NCI-H2107 treated with DMSO at 0.1 percent for 48 hours (cell line): Measurements from ENCODE around the gene SLC17A8.
A peak's percentile ranks its signal among the peaks of the same experiment; 100 is the strongest.

Experiments used
- DNase-seq: peaks from one replicate; lab custom pipeline; 2025; ENCODE audit not compliant: unreplicated experiment; lab: John Stamatoyannopoulos, UW

Gene SLC17A8

DNA sequence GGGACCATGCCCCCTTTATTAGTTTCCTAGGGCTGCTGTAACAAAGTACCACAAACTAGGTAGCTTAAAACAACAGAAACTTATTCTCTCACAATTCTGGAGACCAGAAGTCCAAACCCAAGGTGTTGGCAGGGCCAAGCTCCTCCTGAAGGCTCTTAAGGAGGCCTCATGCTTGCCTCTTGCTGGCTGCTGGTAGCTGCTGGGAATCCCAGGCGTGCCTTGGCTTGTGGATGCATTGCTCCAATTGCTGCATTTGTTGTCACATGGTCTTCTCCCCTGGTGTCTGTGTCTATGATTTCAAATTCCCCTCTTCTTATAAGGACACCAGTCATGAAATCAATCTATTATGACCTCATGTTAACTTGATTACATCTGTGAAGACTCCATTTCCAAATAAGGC, 11.2 kb downstream of the SLC17A8 start:
- DNase-seq = no peak

DNA sequence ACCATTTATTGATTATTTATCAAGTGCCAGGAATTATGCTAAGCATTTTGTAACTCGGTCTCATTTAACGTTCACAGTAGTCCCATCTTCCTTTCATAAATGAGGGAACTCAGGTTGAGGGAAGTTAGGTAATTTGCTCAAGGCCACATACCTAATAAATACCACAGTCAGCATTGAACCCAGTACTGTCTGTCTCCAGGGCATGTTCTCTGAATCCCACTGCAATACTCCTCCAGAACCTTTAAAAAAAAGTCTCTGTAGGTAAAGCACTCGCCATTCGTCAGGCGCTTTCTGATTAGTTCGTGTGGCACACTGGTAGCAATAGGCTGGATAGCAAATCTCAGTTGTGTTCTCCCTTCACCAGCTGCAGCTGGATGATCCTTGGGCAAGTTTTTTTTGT, 14.3 kb downstream of the SLC17A8 start:
- no peak for DNase-seq

DNA sequence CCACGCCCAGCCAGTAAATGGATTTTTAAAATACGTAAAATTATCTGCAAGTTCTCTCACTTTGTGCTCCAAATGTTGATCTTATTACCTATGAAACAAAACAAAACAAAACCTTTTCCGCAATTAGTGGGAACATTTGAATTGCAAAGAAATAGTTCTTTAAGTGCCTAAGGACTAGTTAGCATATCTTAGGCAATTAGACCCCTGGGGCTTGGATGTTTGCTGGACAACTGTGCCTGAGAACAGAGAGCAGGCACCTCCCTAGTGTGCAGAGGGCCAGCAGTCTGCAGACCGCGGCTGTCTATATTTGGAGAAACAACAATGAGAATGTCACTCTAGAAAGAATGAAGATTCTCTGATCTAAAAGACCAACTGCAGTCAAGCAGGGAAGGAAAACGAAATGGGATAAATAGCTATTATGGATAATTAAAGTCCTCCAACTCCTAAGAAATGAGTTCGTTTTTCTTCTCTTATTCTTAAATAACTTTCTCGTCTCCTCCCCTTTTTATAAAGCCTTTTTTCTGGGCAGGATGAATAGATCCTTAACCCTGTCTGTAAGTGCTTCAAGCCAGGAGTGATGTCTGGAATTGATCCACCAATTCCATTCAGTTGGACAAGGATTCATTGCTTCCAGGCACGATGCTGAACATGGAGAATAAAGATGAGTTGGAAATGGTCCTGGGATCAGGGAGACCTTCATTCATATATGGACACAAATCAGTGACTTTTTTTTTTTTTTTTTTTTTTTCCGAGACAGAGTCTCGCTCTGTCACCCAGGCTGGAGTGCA, 16.2 kb downstream of the SLC17A8 start:
- DNase-seq = no peak

DNA sequence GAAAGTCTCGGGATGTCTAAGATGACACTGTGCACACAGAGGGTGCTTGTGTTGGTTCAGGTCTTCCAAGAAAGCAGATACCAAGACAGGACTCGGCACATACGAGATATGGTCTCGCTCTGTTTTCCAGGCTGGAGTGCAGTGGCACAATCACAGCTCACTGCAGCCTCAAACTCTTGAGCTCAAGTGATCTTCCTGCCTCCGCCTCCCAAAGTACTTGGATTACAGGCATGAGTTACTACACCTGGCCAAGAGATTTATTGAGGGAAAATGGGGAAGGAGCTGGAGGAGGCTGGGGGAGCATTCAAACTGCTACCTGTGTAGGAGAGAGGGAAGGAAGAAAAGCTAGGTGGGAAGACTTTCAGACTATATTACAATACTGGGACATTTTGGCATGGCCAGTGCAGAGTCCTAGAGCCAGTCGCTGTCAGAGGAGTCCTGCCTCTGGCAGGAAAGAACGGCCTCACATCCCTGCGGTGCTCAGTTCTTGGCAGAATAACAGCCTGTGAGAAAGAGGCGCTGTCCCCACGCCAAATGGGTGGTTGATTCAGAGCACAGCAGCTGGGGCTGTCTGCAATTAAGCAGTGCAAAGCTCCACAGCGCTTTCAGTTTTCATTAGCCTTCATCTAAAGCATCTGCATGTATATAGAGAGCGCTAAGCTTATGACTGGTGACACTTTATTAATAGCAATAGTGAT, 18.3 kb downstream of the SLC17A8 start:
- peak; percentile 65 for DNase-seq

DNA sequence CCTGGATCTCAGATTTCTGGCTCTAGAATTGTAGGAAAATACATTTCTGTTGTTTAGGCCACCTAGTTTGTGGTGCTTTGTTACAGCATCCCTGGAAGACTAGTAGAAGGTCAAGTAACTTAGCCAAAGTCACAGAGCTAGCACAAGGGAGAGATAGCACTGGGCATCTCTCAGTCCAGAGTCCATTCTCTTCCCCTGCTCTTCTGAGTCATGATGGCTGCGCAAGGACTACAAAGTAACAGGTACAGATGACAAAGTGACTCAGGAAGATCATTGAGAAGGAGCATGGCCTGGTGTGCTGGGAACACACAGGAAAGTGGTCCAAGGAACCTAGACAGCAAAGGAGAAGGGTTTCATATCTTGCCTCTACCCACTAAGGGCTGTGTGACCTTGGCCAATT, 19.3 kb downstream of the SLC17A8 start:
- no peak for DNase-seq

DNA sequence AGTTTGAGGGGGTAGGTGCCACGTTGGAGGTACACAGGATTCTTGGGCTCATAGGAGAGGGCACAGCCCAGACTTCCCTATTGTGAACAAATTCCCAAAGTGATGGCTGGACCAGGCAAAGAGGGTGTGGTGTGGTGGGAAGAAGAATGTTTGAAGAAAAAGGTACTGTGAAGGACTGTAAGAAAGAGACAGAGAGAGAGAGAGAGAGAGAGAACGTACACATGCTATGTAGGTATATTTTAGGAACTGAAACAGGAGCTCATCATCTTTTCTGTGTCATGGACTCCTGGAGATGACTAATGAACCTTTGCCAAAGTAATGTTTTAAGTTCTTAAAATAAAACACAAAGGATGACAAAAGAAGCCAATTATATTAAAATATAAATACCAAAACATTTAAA, 24.5 kb downstream of the SLC17A8 start:
- no peak for DNase-seq

DNA sequence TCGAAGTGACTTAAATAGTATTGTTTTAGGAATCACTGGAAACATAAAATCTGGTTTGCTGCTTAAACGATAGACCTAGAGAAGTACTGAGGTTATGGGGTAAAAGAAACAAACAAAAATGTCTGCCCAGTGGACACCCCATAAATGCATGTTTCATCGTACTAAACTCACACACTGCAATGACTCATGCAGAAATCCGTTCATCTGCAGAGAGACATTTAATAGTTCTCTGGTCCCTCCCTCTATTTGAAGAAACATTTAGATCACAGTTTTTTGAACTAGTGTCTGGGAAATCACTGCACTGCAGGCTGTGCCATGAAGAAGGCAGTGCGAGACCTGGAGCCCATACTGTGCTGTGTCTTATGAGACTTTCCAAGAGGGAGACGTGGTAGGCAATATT, 25.5 kb downstream of the SLC17A8 start:
- DNase-seq = no peak

DNA sequence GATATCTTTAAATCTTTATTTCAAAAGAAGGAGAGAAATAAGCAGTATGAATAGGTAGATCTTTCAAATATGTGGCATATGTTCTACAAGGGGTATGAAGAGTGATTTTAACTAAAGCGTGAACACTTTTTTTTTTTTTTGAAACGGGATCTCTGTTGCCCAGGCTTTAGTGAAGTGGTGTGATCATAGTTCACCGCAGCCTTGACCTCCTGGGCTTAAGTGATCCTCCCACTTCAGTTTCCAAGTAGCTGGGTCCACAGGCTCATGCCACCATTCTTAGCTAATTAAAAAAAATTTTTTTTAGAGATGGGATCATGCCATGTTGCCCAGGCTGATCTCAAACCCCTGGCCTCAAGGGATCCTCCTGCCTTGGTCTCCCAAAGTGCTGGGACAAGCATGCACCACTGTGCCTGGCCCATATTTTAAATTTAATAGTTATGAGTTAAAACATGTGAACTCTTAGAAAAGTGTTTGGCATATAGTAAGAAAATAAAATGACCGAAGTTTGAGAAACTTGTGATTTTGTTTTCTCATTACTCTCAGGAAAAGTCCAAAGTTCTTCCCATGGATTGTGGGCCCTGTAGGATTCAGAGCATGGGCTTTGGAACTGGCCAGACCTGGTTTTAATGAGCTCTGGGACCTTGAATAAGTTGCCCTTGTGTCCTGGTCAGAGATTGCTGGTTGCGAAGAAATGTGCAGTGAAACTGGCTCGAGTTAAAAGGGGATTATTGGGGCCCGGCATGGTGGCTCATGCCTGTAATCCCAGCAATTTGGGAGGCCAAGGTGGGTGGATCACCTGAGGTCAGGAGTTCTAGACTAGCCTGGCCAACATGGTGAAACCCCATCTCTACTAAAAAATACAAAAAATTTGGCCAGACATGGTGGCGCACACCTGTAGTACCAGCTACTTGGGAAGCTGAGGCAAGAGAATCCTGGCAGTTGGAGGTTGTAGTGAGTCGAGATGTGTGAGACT, 27.0 kb downstream of the SLC17A8 start:
- DNase-seq = no peak

DNA sequence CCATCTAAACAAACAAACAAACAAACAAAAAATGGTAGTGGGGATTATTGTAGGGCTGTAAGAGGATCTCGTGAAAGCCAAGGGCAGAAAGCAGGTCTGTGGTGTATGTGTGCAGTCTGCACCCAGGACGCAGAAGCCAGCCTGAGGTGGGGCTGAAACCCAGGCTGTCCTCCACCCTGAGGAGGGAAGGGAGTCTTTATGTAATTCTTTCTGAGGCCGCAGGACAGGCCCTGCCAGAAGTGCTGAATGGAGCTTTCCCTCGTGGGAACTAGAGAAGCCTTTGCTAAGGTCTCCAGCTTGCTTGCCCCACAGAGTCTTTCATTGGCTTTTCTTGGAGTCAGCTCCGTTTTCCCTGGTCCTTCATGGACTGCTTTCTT, 27.7 kb downstream of the SLC17A8 start:
- DNase-seq = no peak

DNA sequence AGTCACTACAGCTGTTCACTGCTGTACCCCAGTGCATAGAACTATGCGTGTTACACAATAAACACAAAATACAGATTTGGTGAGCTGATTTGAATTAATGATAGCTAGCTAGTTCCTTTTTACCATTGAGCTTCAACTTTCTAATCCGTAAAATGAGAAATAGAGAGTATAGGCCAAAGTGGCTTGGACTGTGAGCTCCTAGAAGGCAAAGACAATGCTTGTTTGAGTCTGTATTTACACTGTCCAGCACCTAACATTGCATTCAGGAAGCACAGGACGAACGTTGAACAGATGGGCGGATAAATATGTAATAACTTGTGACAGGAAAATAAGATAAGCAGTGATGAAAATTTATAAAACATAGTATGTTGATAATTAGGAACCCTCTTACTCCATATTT, 31.5 kb downstream of the SLC17A8 start:
- no peak for DNase-seq

DNA sequence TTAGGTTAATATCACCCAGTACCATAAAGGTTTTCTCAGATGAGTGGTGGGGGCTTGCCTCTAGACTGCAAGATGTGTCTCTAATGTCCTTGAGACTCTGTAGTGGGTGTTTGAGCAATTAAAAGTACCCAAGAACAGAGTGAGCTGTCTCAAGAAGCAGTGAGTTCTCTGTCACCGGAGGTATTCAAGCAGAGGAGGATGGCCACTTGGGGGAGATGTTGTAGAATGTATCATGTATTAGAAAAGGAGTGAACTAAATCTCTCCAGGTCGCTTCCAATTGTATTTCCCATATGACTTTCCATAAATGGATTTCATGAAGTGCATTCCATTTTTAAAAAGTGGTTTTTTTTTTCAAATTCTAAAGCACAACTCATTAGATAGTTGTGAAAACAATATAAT, 35.0 kb downstream of the SLC17A8 start:
- no peak for DNase-seq

DNA sequence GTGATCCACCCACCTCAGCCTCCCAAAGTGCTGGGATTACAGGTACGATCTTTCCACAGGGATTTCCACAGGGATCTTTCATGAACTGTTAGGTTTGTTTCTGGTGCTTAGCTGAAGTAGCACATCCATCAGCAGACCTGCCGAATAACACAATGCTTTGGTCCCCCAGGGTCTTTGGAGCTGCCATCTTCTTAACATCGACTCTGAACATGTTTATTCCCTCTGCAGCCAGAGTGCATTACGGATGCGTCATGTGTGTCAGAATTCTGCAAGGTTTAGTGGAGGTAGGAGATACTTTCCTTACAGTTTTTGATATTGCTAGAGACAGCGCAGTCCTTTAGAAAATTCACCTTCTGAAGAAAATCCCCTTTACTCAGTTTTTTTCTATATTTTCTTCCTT, 36.3 kb downstream of the SLC17A8 start:
- DNase-seq = no peak

DNA sequence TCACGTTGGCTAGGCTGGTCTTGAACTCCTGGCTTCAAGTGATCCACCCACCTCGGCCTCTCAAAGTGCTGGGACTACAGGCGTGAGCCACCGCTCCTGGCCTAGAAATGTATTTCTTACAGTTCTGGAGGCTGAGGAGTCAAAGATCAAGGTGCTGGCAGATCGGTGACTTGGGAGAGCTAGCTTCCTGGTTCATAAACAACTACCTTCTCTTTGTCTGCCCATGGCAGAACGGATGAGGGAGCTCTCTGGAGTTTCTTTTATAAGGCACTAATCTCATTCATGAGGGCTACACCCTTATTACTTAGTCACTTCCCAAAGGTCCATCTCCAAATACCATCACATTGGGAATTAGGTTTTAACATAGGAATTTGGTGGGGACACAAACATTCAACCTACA, 38.9 kb downstream of the SLC17A8 start:
- no peak for DNase-seq

DNA sequence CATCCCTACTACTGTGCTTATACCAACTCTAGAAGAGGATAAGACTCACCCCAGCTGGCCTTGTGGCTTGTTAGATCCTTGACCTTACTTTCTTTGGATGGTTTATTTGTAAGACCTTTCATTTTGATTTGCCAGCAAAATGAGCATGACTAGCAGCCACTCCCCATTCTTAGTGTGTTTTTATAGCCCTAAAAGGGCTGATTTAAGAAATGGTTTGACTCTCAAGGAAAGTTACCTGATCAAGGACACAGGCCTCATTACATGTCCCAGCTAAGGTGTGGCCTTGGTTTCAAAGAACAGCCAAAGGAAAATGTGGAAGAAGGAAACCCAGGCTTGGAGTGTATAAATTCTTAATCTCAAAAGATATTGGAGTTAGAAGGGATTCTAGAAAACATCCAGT, 41.4 kb downstream of the SLC17A8 start:
- DNase-seq = no peak

DNA sequence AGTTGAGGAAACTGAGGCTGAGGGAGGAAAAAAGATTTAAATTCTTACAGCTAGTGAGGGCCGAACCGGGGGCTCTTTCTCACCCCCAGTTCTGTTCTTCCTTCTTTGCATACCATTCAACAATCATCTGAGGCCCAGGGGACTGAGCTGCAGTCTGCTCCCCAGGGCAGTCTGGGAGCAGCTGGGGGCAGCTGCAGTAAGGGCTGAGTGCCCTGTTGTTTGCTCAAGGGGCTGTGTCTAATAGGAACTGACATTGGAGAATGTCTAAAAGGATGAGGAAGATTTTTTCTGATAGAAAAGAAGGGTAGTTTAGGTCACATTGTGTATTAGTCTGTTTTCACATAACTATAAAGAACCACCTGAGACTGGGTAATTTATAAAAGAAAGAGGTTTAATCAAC, 42.2 kb downstream of the SLC17A8 start:
- DNase-seq = no peak

DNA sequence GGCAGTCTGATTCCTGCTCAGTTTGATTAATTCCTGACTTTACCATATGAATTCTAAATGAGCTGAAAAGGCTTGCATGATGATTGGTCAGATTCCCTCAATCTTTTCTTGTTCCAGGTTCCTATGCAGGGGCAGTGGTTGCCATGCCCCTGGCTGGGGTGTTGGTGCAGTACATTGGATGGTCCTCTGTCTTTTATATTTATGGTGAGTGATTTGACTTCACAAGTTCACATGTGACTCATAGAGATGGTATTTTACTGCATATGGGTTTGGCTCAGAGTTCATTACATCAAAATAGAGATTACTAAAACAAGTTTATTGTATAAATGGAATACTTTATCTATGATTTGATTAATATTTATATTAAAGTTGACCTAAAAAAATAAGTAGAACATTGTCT, 44.8 kb downstream of the SLC17A8 start:
- no peak for DNase-seq

DNA sequence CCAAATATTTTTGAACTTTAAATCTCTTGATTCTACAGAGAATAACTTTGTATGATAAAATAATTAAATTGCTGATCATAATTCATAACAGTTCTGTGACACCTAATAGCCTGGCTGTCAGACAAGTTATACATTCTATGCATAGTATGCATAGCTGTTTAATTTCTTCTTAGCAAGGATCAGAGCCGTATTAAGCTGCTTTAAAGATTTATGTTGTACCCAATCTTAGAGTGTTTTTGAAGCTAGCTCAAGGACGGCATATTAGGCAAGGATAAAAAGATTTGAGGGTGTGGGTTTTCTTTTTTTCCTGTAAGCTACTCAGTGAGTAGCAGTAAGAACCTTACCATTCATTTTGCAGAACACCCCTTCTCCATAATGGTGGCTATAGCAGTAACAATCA, 45.9 kb downstream of the SLC17A8 start:
- no peak for DNase-seq

DNA sequence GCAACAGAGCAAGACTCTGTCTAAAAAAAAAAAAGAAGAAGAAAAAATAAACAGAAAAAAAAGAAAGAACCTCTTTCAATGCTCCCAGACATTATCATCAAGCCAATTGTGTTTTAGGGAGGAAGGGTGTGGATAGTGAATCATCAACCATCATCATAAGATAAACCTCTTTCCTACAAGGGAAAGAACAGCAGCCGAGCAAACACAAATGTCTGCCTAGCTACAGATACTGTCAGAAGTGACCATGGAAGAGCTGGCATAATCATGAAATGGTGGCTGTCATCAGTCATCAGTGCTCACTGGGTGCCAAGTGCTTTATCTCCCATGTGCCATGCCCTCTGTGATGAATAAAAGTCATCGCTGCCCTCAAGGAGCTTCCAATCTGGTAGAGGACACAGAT, 46.6 kb downstream of the SLC17A8 start:
- DNase-seq = no peak

DNA sequence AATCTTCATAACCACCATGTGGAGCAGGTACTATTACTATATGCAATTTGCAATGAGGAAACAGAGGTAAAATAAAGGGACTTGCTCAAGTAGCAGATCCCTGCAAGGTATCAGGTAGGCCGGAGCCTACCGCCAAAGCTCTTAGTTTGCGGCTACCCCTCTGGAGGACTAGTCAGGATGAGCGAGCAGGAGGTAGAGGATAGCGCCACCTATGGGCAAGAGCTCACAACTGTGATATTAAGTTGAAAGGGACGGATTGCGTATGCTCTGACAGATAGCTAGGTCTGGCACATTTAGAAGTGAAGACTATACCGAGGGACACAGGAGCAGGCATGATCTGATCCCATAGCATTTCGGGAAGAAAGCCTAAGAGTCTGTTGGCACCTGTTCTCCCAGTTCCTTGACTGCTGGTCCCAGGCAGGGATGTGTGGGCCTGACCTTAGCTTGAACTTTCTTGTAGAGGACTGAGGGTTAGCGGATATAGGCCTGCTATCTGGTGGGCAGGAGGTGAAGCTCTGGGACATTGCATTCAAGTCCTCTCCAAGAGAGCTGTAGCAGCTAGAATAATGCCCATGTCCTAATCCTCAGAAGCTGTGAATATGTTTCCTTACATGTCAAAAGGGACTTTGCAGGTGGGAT, 48.0 kb downstream of the SLC17A8 start:
- peak; percentile 33 for DNase-seq

DNA sequence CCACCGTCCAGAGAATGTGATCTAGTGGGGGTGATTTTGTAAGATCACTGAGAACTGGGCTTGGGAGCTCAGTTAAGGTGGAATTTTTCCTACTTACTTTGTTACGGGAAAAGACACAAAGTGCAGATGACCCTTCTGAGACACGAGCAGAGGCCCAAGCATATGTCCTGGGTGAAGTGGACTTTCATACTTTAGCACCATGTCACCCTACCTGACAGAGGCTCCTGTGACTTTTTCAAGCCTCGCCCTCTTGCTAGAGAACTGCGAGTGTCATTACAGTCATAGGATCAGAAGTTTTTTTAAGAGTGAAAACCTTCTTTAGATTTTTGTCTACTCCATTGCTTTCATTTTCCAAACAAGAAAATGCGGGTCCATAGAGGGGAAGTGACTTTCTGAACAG, 56.1 kb downstream of the SLC17A8 start:
- no peak for DNase-seq

DNA sequence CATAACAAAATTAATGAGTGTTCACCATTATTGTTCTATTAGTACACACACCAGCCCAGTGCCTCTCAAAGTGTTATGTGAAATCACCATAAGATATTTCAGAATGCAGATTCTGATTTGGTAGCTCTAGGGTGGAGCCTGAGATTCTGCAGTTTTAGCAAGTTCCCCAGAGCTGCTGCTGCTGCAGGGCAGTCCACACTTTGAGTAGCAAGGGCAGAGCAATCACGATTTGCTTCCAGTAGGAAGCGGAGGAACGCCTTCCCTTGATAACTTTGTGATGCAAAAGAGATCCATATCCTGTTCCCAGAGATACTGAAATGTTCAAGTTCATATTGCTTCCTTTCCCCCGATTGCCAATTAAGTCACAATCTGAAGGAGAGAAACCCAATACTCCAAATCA, 57.9 kb downstream of the SLC17A8 start:
- DNase-seq = no peak
